H1 (cell line): Measurements from ENCODE around the gene CCBE1. TPM values are rescaled to one million over a fixed set of nuclear protein-coding genes. Genes with fewer than 3 reads are reported as not detected.
A peak's percentile ranks its signal among the peaks of the same experiment; 100 is the strongest.

ENCODE experiments used
- CTCF ChIA-PET: fragments of 300-600 bp; sonication (Branson Sonifier 250); formaldehyde crosslinking; loops from one replicate; lab custom pipeline; 2021; ENCODE audit not compliant: partially characterized antibody; lab: Charles Lee
- POLR2A ChIA-PET: fragments of 300-600 bp; sonication (Branson Sonifier 250); formaldehyde crosslinking; loops from one replicate; lab custom pipeline; 2021; ENCODE audit warnings: inconsistent platforms; ENCODE audit not compliant: partially characterized antibody; lab: Charles Lee
- DNase-seq, 2 experiments: peaks; one replicate each; pipeline versions ENCODE4 v3.0.0 to v3.0.0-alpha.2; 2010 to 2022; ENCODE audit warnings: low spot score in 2 of 2, low read depth in 1 of 2, mixed read lengths in 1 of 2
- FAIRE-seq: peaks from 2 replicates; lab custom pipeline; 2011; peaks lifted over from hg19 to GRCh38; lab: Jason Lieb, UNC
- H2AFZ ChIP-seq: 2 replicates; pipeline ENCODE4 v1.8.1; 2012; ENCODE audit warnings: low read length, inconsistent platforms
- H2AK5ac ChIP-seq: 2 replicates; pipeline ENCODE4 v1.6.1; 2013; ENCODE audit warnings: low read depth, low read length
- H2BK120ac ChIP-seq: replicated peaks from 2 replicates; pipeline ENCODE3; 2013; ENCODE audit warnings: low read depth, low read length, inconsistent platforms
- H2BK12ac ChIP-seq: 2 replicates; pipeline ENCODE4 v1.6.1; 2013; ENCODE audit warnings: low read depth, low read length
- H2BK15ac ChIP-seq: 2 replicates; pipeline ENCODE4 v1.6.1; 2013; ENCODE audit warnings: low read length
- H2BK20ac ChIP-seq: 2 replicates; pipeline ENCODE4 v1.6.1; 2013; ENCODE audit warnings: low read length
- H2BK5ac ChIP-seq: 2 replicates; pipeline ENCODE4 v1.6.1; 2013; ENCODE audit warnings: low read depth, low read length
- H3K14ac ChIP-seq: 2 replicates; pipeline ENCODE4 v1.6.1; 2013; ENCODE audit warnings: inconsistent platforms; ENCODE audit not compliant: insufficient read length
- H3K18ac ChIP-seq: 2 replicates; pipeline ENCODE4 v1.6.1; 2013; ENCODE audit warnings: low read length; ENCODE audit errors: extremely low read depth
- H3K23ac ChIP-seq: 2 replicates; pipeline ENCODE4 v1.6.1; 2013; ENCODE audit warnings: inconsistent platforms; ENCODE audit not compliant: insufficient read length
- H3K23me2 ChIP-seq: 2 replicates; pipeline ENCODE4 v1.6.1; 2013; ENCODE audit warnings: low read depth, low read length
- H3K27ac ChIP-seq: 2 replicates; pipeline ENCODE4 v1.6.1; 2011; ENCODE audit warnings: low read depth, low read length, inconsistent platforms
- H3K27me3 ChIP-seq, 4 experiments: replicated peaks in 1 of 4; 1 replicate in 1 of 4; 2 replicates in 3 of 4; pipeline versions ENCODE4 v1.6.1 to v1.8.1; 2011 to 2013; ENCODE audit warnings: low read length in 3 of 4, mild to moderate bottlenecking in 3 of 4, inconsistent platforms in 2 of 4, mixed read lengths in 2 of 4, moderate library complexity in 1 of 4; ENCODE audit not compliant: control insufficient read depth in 3 of 4, insufficient read depth in 3 of 4; ENCODE audit errors: extremely low read depth in 1 of 4
- H3K36me3 ChIP-seq, 4 experiments: 2 replicates each; pipeline versions ENCODE4 v1.6.1 to v1.8.1; 2011 to 2013; ENCODE audit warnings: mild to moderate bottlenecking in 4 of 4, low read length in 3 of 4, moderate library complexity in 2 of 4, control low read depth in 1 of 4, inconsistent platforms in 1 of 4; ENCODE audit not compliant: insufficient read depth in 4 of 4, control insufficient read depth in 2 of 4
- H3K4ac ChIP-seq: replicated peaks from 2 replicates; pipeline ENCODE3; 2013; ENCODE audit warnings: low read length, low read depth, mixed read lengths, inconsistent platforms; ENCODE audit not compliant: insufficient read length
- H3K4me1 ChIP-seq, 4 experiments: replicated peaks in 1 of 4; 1 replicate in 1 of 4; 2 replicates in 3 of 4; pipeline versions ENCODE4 v1.6.1 to v1.8.1; 2011 to 2013; ENCODE audit warnings: low read length in 3 of 4, inconsistent platforms in 2 of 4, mixed read lengths in 1 of 4; ENCODE audit not compliant: insufficient read depth in 4 of 4, control insufficient read depth in 3 of 4
- H3K4me2 ChIP-seq, 2 experiments: 2 replicates each; pipeline versions ENCODE4 v1.6.1 to v1.8.1; 2011 to 2013; ENCODE audit warnings: low read depth in 2 of 2, low read length in 2 of 2, control low read depth in 1 of 2, inconsistent platforms in 1 of 2, mild to moderate bottlenecking in 1 of 2; ENCODE audit not compliant: insufficient read depth in 1 of 2
- H3K4me3 ChIP-seq, 4 experiments: fragments of 200-600, 300-600 bp in 1 of 4; sonication (generic), shearing (Covaris generic), sonication (Bioruptor Twin) in 1 of 4; 2 replicates each; pipeline versions ENCODE4 v1.5.1 to v1.8.1; 2011 to 2016; ENCODE audit warnings: low read length in 4 of 4, low read depth in 3 of 4, control low read depth in 2 of 4, inconsistent platforms in 2 of 4, mild to moderate bottlenecking in 2 of 4, mixed read lengths in 1 of 4, moderate library complexity in 1 of 4; ENCODE audit not compliant: insufficient read depth in 2 of 4; ENCODE audit errors: extremely low read depth in 1 of 4
- H3K56ac ChIP-seq: replicated peaks from 2 replicates; pipeline ENCODE3; 2013; ENCODE audit warnings: low read depth, mild to moderate bottlenecking, mixed read lengths, low read length, inconsistent platforms; ENCODE audit not compliant: insufficient read length
- H3K79me1 ChIP-seq: 2 replicates; pipeline ENCODE4 v1.6.1; 2013; ENCODE audit warnings: low read depth, low read length, control low read depth
- H3K79me2 ChIP-seq, 2 experiments: 2 replicates each; pipeline versions ENCODE4 v1.6.1 to v1.8.1; 2012 to 2013; ENCODE audit warnings: low read length in 2 of 2, mild to moderate bottlenecking in 2 of 2, inconsistent platforms in 1 of 2; ENCODE audit not compliant: insufficient read depth in 2 of 2, control insufficient read depth in 1 of 2
- H3K9ac ChIP-seq, 4 experiments: replicated peaks in 1 of 4; 1 replicate in 1 of 4; 2 replicates in 3 of 4; pipeline versions ENCODE4 v1.6.1 to v1.8.1; 2011 to 2013; ENCODE audit warnings: low read depth in 3 of 4, low read length in 3 of 4, control low read depth in 2 of 4, mild to moderate bottlenecking in 2 of 4, moderate library complexity in 2 of 4, inconsistent platforms in 1 of 4; ENCODE audit errors: extremely low read depth in 1 of 4
- H3K9me3 ChIP-seq, 2 experiments: 2 replicates each; pipeline versions ENCODE4 v1.6.1 to v1.8.1; 2012 to 2013; ENCODE audit warnings: mild to moderate bottlenecking in 2 of 2, moderate library complexity in 2 of 2, control low read depth in 1 of 2, inconsistent platforms in 1 of 2, low read depth in 1 of 2, low read length in 1 of 2, mixed read lengths in 1 of 2; ENCODE audit not compliant: insufficient read depth in 2 of 2
- H4K20me1 ChIP-seq, 2 experiments: replicated peaks in 1 of 2; 2 replicates each; pipeline versions ENCODE3 to v1.8.1; 2011 to 2013; ENCODE audit warnings: inconsistent platforms in 2 of 2, low read length in 2 of 2, mild to moderate bottlenecking in 1 of 2; ENCODE audit not compliant: insufficient read depth in 2 of 2, control insufficient read depth in 1 of 2
- H4K5ac ChIP-seq: 2 replicates; pipeline ENCODE4 v1.6.1; 2013; ENCODE audit warnings: low read length, low read depth, mixed read lengths, inconsistent platforms; ENCODE audit not compliant: insufficient read length
- H4K8ac ChIP-seq: 2 replicates; pipeline ENCODE4 v1.8.0; 2013; ENCODE audit warnings: mild to moderate bottlenecking, moderate library complexity, low read length, inconsistent platforms; ENCODE audit not compliant: insufficient read depth; ENCODE audit errors: extremely low read depth
- H4K91ac ChIP-seq: replicated peaks from 2 replicates; pipeline ENCODE3; 2013; ENCODE audit warnings: low read length, mixed read lengths, inconsistent platforms; ENCODE audit not compliant: insufficient read length
- CBX5 ChIP-seq: fragments of 300-800, 300-1000 bp; sonication (generic); IDR thresholded peaks from 2 replicates; pipeline ENCODE4 v1.7.1; 2016; ENCODE audit warnings: antibody characterized with exemption, low read length, low read depth
- CTBP2 ChIP-seq: IDR thresholded peaks from 2 replicates; pipeline ENCODE4 v1.7.0; 2011; ENCODE audit warnings: borderline replicate concordance, mild to moderate bottlenecking, moderate library complexity, mixed read lengths, low read length; ENCODE audit not compliant: insufficient read depth, insufficient read length
- EP300 ChIP-seq, 2 experiments: IDR thresholded peaks; 1 replicate in 1 of 2; 2 replicates in 1 of 2; pipeline ENCODE4 v1.6.1; 2011 to 2012; ENCODE audit warnings: low read depth in 2 of 2, low read length in 2 of 2, mild to moderate bottlenecking in 2 of 2, borderline replicate concordance in 1 of 2, inconsistent platforms in 1 of 2, moderate library complexity in 1 of 2
- GABPA ChIP-seq: IDR thresholded peaks from 2 replicates; pipeline ENCODE4 v1.6.1; 2011; ENCODE audit warnings: mild to moderate bottlenecking, low read length, moderate library complexity, borderline replicate concordance; ENCODE audit not compliant: insufficient read depth
- MAFK ChIP-seq: IDR thresholded peaks from 2 replicates; pipeline ENCODE4 v1.6.1; 2012; ENCODE audit warnings: low read depth, mild to moderate bottlenecking, improper control_type of control experiment, low read length
- POU5F1 ChIP-seq: IDR thresholded peaks from 2 replicates; pipeline ENCODE4 v1.6.1; 2011; ENCODE audit warnings: low read depth, mild to moderate bottlenecking, low read length, moderate library complexity
- RNF2 ChIP-seq: fragments of 200-900, 300-1000 bp; sonication (generic); IDR thresholded peaks from 2 replicates; pipeline ENCODE4 v1.7.1; 2016; ENCODE audit warnings: borderline replicate concordance, low read depth, mild to moderate bottlenecking, antibody characterized with exemption, low read length; ENCODE audit not compliant: poor library complexity, severe bottlenecking; ENCODE audit errors: missing control alignments
- SRF ChIP-seq: IDR thresholded peaks from 2 replicates; pipeline ENCODE4 v1.6.1; 2011; ENCODE audit warnings: mild to moderate bottlenecking, low read depth, low read length, moderate library complexity
- WGBS, 2 experiments: shearing (Covaris generic) in 1 of 2; methylation state at CpG; one replicate each; pipeline versions ENCODE4 v1.1.6 to v1.1.7; 2013 to 2015; ENCODE audit warnings: low lambda C conversion rate in 2 of 2, mixed read lengths in 2 of 2, inconsistent platforms in 1 of 2, low coverage in 1 of 2, missing lambda C conversion rate in 1 of 2; ENCODE audit not compliant: insufficient replicate concordance in 2 of 2, insufficient coverage in 1 of 2, insufficient read length in 1 of 2; ENCODE audit errors: extremely low coverage in 1 of 2, missing lambda C conversion rate in 1 of 2; 5-methylcytosine and 5-hydroxymethylcytosine counted together
- polyA plus RNA-seq, 7 experiments: library from polyadenylated mRNA; depleted of rRNA in 3 of 7; stranded (reverse) in 5 of 7; unstranded in 2 of 7; fragments of >200 nt in 5 of 7; fragments of 200-250 nt in 2 of 7; gene quantifications; 1 replicate in 5 of 7; 2 replicates in 1 of 7; 4 replicates in 1 of 7; pipeline versions ENCODE4 v1.2.1 to v1.2.3, GENCODE V29; 2011 to 2013; ENCODE audit warnings: missing spikeins in 2 of 7, mixed read lengths in 2 of 7
- total RNA-seq: library from RNA; stranded (reverse); fragmentation: NEBNext Ultra II Directional; extraction: Animal tissue kit (Norgen Biotek cat#: 25700); gene quantifications from 2 replicates; pipeline ENCODE4 v1.2.1, GENCODE V29; 2021

Gene CCBE1
- total and polyA plus RNA-seq, 2 of the 8 experiments (the other 6 are each of a cell fraction or from before 2014, with no cell fraction given) = 2.1 to 2.6 TPM

DNA sequence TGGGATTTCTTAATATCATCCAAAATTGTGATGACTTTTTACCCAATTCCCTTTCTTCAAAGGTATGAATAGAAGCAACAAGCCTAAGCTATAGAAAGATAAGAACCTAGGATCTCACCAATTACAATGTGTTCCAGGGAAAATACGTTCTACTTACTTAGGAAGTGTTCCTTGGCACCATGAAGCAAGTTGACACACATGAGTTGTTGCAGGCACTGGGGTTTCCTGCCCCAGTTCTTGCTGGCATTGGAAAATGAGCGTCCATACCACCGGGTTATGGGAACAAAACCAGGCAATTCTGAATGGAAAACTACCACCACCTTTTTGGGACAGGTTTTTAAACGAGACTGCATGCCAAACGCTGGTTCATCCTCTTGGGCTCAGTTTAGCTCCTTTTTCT, 46.2 kb downstream of the CCBE1 start:
- DNase-seq (peak in 1 of 2 experiments; percentile 19), FAIRE-seq (no peak)
- Histone ChIP-seq H3K14ac (no peak overlapping the region), H3K36me3 (no peaks in the 10 kb centered on the region), H4K91ac (no peak overlapping the region), H3K27me3 (no peaks in the 10 kb centered on the region; a peak in 2 of 7 replicates), H3K4me1 (peaks cover 0 to 4% (median 2%) of the 10 kb centered on the region in 4 experiments; a peak in 2 of 7 replicates), H3K4ac (no peak overlapping the region), H3K4me2 (no peak overlapping the region), H3K4me3 (no peak overlapping the region), H3K23me2 (no peaks in the 10 kb centered on the region), H2BK15ac (no peak overlapping the region), H3K18ac (no peak overlapping the region), H3K79me1 (no peaks in the 10 kb centered on the region), H3K9me3 (no peaks in the 10 kb centered on the region), H2AK5ac (no peak overlapping the region), H3K23ac (no peak overlapping the region), H3K27ac (no peak overlapping the region), H3K9ac (no peak overlapping the region), H4K5ac (no peak overlapping the region), H2BK20ac (no peak overlapping the region), H2BK5ac (no peak overlapping the region), H4K20me1 (no peaks in the 10 kb centered on the region), H2BK120ac (no peak overlapping the region), H3K56ac (no peak overlapping the region), H4K8ac (no peak overlapping the region), H2AFZ (no peak overlapping the region), H2BK12ac (no peak overlapping the region), H3K79me2 (no peaks in the 10 kb centered on the region)
- TF ChIP-seq GABPA = no peak
- no peak for TF ChIP-seq EP300 (IDR thresholded peaks at IDR 0.05; ENCODE audit: borderline replicate concordance in 1 of 2, low read depth in 2 of 2, low read length in 2 of 2)
- TF ChIP-seq CBX5 = no peak
- TF ChIP-seq MAFK = no peak
- no peak for TF ChIP-seq SRF
- TF ChIP-seq CTBP2 = no peak
- no peak for TF ChIP-seq RNF2
- TF ChIP-seq POU5F1 = no peak
- POLR2A ChIA-PET = no interaction called here
- CTCF ChIA-PET = interaction anchor here (0.8 to 2.9 kb wide), 4 partner anchors 19 to 192 kb away, joined by 4 to 13 read pairs (median 6); partner anchors contain the start of gene CCBE1
- WGBS, 2 experiments = 86% methylated on average over 5 of the region's 5 CpGs; no CpG with 5 or more reads in 1 of the 2 experiments
